Lower leg skin (tissue), 3 donors: ENCODE measurements around the gene ZFP57.

Experiments
- CTCF ChIP-seq, 3 donors: fragments of 450-650 bp; IDR thresholded peaks; one replicate each; pipeline ENCODE4 v1.5.1; 2016; ENCODE audit warnings: antibody characterized with exemption in 3 of 3, mild to moderate bottlenecking in 3 of 3, moderate library complexity in 2 of 3
- POLR2A ChIP-seq, 2 donors: fragments of 450-650 bp; IDR thresholded peaks; one replicate each; pipeline ENCODE4 v1.6.1; 2016 to 2017; ENCODE audit warnings: antibody characterized with exemption in 2 of 2, mild to moderate bottlenecking in 1 of 2, moderate library complexity in 1 of 2

DNA sequence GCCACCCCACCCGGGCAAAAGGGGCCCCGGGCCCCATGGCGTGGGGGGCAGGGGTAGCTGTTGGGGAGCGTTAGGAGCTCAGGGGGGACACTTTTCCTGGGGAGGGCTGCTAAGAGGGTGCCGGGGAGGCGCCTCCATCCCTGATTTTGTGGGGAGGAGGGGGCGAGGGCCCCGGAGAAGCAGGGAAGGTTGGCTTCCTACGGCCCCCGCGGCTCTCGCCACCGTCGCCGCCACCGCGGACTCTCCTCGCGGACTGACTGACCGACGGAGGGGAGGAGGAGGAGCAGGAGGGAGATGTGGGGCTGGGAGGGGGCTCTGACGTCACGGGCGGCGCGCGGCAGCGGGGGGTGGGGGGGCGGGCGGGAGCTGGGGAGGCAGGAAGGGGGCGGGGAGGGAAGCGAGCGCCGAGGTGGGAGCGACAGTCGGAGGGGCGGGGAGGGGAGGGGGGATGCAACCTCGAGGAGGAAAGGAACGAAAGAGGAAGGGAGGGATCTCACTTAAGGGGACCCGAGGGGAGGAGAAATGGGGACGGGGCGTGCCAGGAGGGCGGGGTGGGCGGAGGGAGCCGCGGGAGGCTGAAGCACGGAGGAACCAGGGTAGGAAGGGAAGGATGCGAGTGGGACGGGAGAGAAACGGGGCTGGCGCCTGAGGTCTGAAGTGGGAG is 53.1 kb downstream of the ZFP57 start:
- TF ChIP-seq CTCF (IDR thresholded peaks at IDR 0.05) (no peak), POLR2A (IDR thresholded peaks at IDR 0.05) (no peak)
